CD4-positive, alpha-beta T cell treated with Interleukin-21 for 1 hour (primary cell): ENCODE measurements around the gene ALOX5.

Source experiments
- DNase-seq: peaks from one replicate; pipeline ENCODE4 v3.0.0-alpha.2; 2020

ALOX5 gene

DNA sequence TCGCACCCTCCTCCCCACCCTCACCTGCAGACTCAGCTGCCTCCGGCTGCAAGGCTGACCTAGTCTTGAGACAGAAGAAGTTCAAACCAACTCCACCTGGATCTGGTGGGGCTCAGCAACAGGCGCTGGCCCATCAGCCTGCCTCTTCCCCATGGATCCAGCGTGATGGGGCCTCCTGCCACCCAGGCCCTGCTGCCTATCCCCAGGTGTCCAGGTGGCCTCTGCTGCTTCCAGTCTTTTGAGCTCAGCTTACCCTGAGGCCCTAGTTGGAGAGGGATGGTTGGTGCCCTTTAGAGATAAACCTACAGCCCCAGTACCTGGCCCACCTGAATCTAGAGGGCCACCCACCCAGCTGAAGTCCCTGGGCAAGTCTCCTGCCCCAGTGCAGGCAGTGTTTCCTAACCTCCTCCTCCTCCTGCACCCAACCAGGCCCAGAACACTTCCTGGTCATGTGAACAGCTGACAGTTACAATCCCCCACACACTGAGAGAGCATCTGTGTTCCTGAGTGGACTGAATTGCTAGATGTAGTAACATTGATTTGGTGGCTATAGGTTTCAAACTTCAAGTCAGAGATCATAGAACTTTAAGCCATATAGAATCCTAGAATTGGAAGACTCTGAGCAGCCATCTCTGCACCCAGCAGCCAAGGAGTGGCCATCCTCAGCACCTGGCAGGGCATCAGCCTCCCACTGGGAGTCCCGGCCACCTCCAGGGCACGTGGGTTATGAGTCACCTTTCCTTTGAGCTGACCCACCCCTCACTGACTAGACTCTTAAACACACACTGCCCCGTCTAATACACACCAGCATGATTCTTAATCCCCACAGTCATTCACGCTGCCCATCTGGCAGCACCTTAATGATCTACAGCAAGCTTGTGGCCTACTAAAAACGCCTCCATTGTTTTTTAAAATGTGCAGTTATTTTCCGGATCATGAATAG, 51.9 kb downstream of the ALOX5 start:
- DNase-seq = no peak

DNA sequence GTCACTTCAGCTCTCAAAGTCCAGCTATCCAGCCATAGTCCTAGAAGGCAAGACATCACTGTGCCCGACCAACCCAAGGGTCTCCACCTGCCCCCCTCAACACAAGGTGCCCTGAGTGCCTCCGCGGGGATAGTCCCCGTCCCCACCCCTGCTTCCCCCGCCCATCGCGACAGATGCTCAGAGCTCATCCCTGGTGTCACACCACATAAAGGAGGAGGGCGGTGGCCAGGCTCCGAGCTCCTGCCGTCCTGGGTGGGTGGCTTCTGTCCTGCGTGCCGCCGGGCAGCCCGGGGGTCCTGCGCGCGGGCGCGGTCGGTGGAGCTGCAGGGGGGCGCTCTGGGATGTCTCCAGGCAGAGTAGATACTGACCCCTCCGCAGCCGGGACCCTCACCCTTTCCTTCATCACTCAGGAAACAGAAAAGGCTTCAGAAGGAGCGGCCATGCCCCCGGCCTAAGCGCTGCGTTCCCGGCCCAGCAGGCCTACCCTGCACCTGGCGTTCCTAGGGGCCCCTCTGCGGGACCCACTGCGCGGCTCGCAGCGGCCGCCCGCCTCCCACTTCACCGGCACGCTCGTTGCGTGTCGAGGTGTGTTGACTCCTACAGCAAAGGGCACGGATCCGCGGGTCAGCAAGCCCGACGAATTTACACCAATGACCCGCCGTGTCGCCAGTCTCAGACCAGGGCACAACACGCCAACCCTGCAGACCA, 53.4 kb downstream of the ALOX5 start:
- DNase-seq = no peak

DNA sequence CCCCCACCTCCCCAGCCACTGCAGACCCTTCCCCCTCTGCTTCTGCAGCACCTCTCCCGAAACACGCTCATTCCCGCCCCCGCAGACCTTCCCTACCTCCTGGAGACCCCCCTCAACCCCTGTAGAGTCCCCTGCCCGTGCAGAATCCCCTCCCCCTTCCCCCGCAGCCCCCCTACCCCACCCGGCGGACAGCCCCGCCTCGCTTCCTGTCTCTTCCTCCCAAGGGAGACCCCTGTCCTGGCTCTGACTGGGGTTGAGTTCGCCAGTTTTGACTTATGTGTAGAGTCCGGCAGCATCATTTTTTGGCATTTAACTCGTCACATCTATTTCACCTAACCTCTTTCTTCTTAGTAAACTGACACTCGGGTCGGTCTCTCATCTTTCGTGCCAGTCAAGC, 54.0 kb downstream of the ALOX5 start:
- no peak for DNase-seq

DNA sequence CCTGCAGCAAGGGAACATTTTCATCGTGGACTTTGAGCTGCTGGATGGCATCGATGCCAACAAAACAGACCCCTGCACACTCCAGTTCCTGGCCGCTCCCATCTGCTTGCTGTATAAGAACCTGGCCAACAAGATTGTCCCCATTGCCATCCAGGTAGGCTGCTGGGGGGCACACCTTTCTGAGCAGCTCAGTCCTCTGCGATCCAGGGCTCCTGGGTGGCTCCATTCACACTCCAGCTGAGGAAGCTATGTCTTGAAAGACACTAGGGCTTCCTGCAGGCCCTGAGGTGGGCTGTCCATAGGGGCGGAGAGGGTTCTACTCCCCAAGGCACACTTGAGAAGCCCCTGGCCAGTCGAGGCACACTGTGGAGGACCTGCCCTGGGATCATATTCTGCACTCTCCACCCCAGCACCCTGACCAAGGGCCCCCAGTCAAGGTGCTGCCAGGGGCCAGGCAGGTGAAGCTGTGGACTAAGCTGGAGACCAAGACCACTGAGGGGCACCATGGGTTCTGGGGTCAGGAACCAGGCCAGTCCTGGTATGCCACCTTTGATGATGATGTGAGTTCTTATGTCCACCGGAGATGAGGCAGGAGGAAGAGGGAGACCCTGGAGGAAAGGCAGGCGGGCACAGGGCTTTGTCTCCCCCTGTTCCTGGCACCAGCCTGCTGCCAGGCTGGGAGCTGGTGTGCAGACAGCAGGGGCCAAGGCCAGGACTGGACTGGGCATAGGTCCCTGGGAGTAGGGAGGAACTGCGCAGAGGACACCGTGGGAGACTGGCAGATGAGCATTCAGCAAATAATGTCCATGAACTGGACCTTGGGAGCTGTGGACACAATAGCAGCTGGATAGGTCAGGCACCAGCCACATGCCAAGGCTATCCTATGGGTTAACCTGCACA, 54.8 kb downstream of the ALOX5 start:
- DNase-seq = no peak

DNA sequence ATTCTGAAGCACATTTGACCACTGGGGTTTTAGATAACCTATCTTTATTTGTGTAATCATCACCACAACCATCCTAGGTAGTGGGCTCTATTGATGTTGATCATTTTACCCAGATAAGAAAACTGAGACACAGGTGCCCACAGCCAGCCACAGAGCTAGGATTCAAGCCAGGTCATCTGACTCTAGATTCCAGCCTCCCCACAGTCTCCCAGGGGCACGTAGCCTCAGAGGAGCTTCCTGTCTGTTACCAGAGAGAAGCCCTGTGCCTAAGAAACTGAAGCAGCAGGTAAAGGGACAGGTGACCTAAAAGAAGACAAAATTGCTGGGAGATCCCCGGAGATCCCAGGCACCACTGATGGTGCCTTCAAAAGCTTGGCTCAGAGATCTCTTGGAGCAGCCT, 55.8 kb downstream of the ALOX5 start:
- DNase-seq = no peak

DNA sequence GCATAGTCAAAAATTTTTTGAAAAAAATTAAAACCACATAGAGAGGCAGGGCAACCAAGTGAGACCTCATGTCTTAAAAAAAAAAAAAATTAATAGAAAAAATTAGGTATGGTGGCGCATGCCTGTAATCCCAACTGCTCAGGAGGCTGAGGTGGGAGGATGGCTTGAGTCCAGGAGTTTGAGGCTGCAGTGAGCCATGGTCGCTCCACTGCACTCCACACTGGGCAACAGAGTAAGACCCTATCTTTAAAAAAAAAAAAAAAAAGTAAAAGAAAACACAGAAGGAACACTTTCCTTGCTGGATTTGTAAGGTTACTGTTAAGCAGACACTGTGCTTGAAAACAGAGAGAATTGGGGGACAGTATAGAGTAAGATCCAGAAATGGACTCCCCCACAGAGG, 58.1 kb downstream of the ALOX5 start:
- DNase-seq = no peak

DNA sequence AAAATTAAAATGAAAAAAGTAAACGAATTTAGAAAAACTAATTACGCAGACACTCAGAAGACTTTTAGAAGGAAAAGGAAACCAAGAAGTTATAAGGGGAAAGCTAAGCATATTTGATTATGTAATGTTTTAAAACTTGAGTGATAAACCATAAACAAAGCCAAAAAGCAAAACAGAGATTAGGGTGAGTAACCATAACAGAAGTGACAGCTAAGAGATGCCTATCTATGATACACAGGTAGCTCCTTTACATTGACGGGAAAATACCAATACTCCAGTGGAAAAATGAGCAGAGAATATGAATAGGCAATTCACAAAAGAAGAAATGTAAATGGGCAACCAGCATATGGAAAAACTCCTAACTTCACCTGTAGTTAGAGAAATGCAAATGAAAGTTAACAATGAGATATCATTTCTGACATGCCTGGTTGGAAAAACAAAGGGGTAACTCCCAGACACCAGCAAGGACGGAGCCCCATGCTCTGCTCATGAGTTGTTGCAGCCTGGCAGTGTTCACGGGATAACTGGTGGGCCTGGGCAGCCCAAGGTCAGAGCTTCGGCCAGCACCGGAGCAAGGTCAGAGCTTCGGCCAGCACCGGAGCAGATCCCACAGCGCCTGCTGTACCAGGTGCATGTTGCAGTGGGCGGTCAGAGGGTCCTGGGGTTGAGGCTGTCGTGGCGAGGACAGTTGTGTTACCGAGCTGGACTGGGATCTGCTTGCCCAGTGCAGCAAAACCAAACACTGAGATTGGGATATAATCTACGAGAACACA, 58.9 kb downstream of the ALOX5 start:
- DNase-seq = no peak

DNA sequence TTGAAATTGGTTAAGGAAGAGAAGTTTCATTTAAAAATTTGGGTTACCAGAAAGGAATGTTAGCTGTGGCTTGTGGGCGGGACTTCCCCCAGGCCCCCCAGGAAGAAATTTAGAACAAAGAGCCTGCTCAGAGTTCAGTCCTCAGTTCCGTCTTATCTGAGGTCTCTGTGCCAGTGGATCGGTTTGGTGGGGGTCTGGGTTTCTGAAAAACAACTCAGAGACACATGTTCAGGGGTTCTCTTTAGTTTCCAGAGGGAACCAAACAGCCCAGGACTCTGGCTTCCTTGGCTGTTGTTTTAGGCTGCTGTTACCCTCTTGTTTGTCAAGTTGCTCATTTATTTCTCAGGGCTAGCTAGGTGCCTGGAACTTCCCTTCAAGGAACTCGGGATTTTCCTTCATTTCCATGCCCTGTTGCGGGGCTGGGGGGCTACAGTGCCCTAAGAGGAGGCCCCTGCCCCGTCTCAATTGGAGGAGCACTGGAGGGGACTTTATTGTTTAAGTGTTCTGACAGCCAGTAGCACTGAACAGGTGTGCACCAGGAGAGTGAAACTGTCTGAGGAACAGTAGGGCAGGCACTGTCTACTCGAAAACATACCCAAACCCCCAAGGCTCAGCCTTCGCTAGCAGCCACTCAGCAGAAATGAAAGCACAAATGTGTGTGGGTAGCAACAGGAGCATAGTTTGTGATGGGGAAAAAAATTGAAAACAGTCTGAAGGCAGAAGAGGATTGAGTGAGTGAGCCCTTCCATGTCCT, 59.9 kb downstream of the ALOX5 start:
- no peak for DNase-seq

DNA sequence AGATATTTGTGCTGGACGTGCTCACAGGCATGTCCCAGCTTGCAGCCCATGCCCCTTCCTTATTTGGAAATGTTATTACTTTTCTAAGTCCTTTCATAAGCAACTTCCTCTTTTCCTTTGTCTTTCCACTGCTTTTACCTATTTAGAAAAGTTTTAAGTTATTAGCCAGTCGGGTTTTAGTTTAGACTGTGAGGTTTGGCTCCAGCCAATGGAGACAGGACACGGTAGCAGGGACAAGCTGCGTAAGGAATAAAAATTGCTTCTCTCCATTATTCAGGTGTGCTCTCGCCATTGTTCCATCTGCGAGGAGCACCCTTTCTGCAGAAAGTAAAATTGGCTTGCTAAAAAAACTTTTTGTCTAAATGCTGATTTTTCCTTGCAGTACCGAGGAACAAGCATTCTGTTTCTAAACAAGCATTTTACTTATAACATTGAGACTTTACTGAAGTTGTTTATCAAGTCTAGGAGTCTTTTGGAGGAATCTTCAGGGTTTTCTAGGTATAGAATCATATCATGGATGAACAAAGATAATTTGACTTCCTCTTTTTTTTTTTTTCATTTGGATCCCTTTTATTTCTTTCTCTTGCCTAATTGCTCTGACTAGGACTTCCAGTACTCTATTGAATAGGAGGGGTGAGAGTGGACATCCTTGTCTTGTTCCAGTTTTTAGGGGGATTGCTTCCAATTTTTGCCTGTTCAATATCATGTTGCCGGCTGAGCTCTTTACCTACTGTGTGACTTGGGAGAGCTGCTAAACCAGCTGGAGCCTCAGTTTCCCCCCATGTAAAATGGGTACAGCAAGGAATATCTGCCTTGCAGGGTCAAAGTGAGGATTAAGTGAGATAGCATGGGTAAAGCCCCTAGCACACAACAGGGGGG, 63.8 kb downstream of the ALOX5 start:
- DNase-seq = no peak

DNA sequence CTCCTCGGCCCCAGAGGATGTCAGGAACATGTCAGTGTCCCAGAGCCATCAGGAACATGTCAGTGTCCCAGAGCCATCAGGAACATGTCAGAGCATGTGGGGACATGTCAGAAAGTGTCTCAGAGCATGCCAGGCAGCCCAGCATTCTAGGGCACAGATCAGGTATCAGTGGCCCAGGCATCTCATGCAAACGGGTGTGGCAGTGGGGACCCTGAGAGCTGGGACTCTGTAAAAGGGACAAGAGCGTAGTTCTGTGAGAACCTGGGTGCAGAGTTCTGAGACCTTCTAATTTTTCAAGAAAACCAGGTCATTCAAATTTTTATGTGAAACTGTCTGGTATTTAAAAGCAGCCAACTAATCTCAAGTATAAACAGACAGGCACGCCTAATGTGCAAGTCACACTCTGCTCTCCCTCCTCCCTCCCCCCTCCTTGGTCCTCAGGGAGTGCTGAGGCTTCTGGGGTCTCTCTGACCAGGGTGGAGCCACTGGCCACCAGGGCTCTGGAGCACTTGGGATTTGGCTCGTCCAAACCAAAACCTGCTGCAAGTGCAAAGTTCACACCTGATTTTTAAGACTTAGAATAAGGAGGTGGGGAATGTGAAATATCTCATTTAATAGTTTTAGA, 64.6 kb downstream of the ALOX5 start:
- DNase-seq = no peak

DNA sequence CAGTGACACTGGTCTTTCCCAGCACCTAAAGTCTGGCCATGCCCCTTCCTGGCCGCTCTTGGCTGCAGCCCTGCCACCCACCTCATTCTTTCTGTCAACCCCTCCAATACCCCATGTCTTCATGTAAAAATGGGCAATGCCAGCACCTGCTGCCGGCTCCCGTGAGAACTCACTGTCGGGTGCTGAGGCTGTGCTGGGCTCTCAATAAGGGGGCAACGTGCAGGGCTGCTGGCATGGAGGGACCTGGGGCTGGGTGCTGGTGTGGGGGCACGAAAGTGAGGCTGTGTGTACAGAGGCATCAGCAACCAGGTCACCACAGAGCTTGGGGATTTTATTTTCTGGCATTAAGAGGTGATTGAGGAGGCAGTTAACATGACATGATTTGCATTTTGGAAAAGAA, 65.3 kb downstream of the ALOX5 start:
- no peak for DNase-seq

DNA sequence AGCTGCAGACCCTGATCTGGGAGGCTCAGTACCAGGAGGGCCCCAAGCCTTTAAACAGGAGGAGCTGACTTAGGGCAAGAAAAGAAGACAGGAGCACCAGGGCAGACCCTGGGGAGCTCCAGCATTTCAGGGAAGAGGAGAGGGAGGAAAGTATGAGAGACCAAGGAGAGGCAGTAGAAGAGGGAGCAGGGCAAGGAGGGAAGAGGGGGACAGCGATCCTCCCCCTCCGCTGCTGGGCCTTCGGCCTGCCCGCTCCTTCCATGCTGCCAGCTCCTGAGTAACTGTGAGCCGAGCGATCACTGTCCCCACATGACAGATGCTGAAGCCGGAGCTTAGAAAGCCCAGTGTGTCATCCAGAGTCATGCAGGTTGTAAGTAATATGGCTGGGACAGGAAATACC, 65.9 kb downstream of the ALOX5 start:
- DNase-seq = no peak

DNA sequence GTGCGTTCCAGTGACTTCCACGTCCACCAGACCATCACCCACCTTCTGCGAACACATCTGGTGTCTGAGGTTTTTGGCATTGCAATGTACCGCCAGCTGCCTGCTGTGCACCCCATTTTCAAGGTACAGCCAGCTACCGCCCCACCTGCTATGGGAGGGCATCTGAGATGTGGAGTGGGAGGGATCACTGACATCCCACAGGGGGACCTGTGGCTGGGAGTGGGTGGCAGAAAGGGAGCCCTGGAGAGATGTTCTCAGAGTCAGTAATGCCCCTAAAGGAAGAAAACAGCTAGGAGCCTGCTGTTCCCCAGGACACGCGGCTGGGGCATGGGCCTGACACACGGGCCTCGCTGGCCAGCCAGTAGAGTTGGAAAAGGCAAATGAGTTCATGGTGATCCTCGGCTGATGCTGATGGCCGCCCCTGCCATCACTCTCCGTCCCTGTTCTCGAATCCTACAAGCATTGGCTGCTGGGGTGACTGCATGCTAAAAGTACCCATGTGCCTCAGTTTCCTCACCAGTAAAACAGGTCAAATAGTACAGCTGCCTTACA, 66.6 kb downstream of the ALOX5 start:
- no peak for DNase-seq

DNA sequence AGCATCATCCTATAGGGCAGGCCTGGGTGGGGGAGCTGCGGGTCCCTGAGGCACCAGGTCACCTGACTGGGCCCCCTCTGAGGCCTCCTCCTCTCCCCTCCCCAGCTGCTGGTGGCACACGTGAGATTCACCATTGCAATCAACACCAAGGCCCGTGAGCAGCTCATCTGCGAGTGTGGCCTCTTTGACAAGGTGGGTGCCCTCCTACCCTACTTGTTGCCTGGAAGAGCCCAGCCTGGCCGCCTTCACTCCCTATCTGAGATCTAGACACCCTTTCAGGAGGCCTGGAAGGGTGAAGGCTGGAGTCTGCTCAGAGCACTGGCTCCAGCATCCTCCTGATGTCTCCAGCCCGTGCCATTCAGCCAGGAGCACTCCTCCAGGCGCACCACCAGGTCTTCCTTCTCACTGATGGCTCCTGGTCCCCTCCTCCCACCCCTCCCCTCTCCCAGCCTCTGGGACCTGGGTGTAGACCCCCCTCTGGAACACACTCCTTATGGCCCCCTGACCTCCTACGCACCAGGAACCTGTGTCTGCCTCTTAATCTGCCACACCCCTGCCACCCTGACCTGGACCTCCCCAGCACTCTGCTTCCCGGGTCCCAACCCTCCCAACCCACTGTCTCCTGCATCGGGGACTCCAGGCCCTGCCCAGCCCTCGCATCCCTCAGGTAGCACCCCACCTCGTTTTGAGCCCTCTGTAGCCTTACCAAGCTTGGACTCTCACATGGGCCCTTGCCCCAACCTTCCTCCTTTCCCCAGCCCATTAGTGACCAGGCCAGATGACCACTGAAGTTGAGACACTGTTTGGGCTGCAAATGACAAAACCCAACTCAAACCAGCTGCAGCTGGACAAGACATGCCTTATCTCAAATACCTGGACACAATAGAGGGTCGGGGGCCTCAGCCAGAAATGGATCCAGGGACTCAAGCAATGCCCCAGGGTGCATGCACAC, 67.5 kb downstream of the ALOX5 start:
- DNase-seq = no peak

DNA sequence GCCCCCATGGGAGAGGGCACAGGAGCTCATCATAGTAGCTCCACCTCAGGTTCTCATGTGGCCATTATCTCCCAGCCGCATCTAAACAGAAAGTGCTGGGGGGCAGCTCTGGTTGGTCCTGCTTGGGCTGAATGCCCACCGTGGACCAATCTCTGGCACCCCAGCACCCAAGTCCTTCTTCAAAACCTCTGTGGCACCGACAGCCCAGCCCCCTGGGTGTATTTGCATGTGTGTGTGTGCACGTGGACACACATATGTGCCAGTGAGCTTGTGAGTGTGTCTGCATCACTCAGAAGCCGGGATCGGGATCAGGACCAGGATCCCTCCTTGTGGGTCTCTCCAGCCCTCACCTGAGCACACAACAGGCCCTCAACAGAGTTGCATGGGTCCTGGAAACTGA, 68.2 kb downstream of the ALOX5 start:
- no peak for DNase-seq

DNA sequence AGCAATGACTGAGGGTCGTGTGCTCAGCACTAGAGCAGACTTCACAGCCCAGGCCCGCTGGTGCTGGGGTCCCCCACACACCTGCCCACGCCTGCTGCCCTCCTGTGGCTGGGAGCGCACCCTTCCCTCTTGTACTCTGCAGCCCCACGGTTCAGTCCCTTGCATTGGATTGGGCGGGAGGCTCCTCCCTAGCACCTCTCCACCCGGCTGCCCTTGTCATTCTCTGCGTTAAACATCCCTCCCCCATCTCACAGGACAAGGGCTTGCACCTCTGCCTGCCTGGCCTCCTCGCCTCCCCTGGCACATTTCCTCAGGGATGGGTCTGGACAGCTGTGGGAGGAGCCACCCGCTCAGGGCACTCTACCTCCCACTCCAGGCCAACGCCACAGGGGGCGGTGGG, 68.6 kb downstream of the ALOX5 start:
- DNase-seq = no peak

DNA sequence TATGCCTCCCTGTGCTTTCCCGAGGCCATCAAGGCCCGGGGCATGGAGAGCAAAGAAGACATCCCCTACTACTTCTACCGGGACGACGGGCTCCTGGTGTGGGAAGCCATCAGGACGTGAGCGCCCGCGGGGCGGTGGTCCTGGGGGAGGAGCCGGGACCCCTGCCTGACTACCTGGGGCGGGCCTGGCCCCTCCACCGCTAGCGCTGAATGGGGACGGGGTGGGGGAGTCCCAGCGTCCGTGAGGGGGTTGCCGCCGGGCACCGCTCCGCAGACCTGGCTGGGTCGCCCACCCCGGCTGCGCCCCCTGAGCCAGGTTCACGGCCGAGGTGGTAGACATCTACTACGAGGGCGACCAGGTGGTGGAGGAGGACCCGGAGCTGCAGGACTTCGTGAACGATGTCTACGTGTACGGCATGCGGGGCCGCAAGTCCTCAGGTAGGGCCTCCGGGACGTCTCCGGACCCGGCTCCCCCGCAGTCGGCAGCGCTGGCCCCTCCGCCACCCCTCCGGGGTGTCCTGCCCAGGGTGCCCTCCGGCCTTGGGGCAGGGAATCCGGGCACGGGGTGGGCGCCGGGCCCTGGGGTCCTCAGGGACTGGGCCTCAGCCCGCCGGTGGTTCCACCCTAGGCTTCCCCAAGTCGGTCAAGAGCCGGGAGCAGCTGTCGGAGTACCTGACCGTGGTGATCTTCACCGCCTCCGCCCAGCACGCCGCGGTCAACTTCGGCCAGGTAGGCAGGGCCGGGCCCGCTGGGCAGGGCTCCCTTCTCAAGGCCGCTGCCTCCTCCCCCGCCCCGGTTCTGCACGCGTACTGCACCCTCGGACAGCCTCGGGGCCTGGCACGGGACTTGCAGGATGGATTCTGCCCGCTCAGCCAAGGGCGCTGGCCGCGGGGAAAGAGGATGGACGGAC, 69.3 kb downstream of the ALOX5 start:
- DNase-seq = no peak

DNA sequence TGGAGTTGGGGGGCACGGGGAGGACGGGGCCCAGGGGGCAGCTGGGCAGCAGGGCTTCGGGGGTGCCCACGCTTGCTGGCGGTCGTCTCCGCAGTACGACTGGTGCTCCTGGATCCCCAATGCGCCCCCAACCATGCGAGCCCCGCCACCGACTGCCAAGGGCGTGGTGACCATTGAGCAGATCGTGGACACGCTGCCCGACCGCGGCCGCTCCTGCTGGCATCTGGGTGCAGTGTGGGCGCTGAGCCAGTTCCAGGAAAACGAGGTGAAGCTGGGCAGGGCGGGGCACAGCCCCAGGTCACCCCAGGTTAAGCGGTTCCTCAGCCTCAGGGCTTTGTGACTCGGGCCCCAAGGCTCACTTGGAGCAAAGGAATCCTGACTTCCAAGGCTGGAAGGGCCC, 70.0 kb downstream of the ALOX5 start:
- no peak for DNase-seq
